Uterus (tissue), 2 donors: ENCODE data around the gene GNPAT.

ENCODE experiments used
- POLR2A ChIP-seq, 2 donors: fragments of 450-650 bp; IDR thresholded peaks; one replicate each; pipeline ENCODE4 v1.6.1; 2016; ENCODE audit warnings: antibody characterized with exemption in 2 of 2, mild to moderate bottlenecking in 1 of 2, moderate library complexity in 1 of 2
- TF ChIP-seq, protein P1 (sequence below), 4 experiments: fragments of 200-600 bp in 2 of 4; fragments of 450-650 bp in 2 of 4; sonication (generic) in 2 of 4; IDR thresholded peaks; one replicate each; pipeline ENCODE4 v1.5.1; 2016 to 2019; ENCODE audit warnings: antibody characterized with exemption in 4 of 4, mild to moderate bottlenecking in 2 of 4, moderate library complexity in 1 of 4

DNA sequence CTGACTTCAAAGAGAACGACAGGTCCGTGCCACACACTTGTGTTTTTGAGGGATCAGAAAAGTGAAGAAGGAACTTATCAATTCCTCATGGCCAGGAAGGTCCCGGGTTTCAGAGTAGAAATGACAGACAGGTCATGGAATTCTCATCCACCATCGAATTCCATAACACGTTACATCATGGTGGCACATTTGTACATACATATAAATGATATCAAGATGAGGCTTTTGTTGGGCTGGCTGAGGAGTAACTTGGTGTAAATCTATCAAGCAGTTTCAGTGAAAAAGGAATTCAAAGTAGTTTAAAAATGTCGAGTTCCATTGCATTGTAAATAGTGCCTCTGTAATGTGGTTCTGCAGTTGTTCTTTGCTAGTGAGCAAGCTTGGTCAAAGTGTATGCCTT, 22.9 kb upstream of the GNPAT start:
- TF ChIP-seq POLR2A (IDR thresholded peaks at IDR 0.05), result no peak
- TF ChIP-seq, protein P1, sequence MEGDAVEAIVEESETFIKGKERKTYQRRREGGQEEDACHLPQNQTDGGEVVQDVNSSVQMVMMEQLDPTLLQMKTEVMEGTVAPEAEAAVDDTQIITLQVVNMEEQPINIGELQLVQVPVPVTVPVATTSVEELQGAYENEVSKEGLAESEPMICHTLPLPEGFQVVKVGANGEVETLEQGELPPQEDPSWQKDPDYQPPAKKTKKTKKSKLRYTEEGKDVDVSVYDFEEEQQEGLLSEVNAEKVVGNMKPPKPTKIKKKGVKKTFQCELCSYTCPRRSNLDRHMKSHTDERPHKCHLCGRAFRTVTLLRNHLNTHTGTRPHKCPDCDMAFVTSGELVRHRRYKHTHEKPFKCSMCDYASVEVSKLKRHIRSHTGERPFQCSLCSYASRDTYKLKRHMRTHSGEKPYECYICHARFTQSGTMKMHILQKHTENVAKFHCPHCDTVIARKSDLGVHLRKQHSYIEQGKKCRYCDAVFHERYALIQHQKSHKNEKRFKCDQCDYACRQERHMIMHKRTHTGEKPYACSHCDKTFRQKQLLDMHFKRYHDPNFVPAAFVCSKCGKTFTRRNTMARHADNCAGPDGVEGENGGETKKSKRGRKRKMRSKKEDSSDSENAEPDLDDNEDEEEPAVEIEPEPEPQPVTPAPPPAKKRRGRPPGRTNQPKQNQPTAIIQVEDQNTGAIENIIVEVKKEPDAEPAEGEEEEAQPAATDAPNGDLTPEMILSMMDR (IDR thresholded peaks at IDR 0.05), result no peak
